Left renal pelvis (tissue), 4 donors: ENCODE results near the gene GEMIN4. TPM values are rescaled to one million over a fixed set of nuclear protein-coding genes. Genes with fewer than 3 reads are reported as not detected.
"Not testable (repeated sequence)": the region's sequence is repeated elsewhere in the genome, so short reads cannot be mapped to it uniquely, and the experiment has no call there.

Source experiments
- DNase-seq, 4 donors: peaks; one replicate each; pipeline ENCODE4 v3.0.0-alpha.2; 2013; ENCODE audit warnings: low read depth in 4 of 4, low spot score in 3 of 4
- polyA plus RNA-seq, 4 donors: library from polyadenylated mRNA; unstranded; fragments of 120-200 nt; gene quantifications; one replicate each; pipeline ENCODE4 v1.2.1, GENCODE V29; 2013; ENCODE audit not compliant: insufficient read length in 4 of 4

GEMIN4 gene
- 10 to 100 TPM; 21.2 to 23.6 (median 22.2) TPM for polyA plus RNA-seq

DNA sequence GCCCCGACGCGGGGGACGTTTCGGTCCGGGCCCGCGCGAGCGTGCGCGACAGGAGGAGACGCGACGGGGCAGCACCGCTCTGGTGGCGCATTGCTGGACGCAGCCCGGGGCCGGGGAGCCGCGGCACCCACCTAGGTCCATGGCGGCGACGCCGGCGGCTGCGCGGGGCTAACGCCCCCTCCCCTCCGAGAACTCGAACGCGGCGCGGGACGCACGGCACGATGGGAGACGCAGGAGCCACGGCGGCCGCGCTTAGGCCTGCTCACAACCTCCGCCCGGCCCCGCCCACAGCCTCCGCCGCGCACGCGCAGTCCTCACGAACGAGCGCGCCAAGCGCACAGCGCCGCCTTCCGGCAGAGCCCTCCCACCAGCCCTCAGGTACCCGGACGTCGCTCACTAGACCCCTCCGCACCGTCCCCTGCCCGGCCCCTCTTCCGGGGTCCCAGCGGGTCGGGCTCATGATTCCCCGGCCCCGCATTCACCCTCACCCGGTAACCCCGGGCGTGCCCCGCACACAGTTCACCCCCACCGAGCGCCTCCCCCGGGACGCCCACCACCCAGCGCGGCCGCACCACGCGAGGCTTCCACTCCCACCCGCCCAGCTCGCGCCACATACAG is at the start of gene GEMIN4:
GEMIN4 (minus strand) TSS at position 263 of the 618 bp plus-strand sequence; CDS start at position 141, 122 bp downstream.
- DNase-seq: peak; percentile 83 to 88 (median 86)

GRCh38 chr17:801660-802059 is 49.6 kb upstream of the GEMIN4 start:
- no peak for DNase-seq

DNA sequence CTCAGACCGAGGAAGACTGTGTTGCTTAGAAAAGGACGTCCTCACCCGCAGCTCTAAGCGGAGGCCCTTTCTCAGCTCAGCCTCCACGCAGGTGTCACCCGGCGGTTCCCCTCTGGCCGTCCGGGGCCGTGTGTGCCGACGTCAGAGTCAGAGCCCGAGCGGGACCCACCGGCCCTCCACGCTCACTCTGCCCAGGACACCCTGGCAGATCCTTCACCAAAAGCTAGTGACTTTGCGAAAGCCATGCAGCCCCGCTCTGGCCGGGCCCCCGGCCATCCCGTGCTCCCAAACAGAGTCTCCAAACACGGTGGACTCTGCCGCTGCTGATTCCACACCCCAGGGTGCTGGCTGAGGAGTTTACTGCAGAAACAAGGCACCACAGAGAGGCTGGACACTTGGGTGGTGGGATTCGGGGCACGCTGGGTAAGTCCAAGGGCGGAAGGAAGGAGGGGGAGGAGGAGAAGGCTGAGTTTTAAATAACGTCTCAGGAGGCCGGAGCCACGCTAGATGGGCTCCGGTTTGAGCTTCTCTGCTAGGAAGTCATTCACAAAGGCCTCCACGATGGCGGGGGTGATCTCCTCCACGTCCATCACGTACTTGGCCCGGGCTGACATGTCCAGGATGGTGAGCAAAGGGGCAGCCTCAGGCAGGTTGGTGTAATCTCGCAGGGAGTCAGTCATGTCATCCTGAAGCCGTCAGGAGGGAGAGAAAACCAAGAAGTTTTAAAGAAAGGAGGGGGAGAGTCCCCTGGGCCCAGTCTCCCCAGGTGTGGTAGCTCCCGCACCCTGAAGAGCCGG is 48.6 kb upstream of the GEMIN4 start:
- no peak for DNase-seq

GRCh38 chr17:799261-799660 is 47.2 kb upstream of the GEMIN4 start:
- DNase-seq: no peak

GRCh38 chr17:798246-798645 is 46.2 kb upstream of the GEMIN4 start:
- no peak for DNase-seq

DNA sequence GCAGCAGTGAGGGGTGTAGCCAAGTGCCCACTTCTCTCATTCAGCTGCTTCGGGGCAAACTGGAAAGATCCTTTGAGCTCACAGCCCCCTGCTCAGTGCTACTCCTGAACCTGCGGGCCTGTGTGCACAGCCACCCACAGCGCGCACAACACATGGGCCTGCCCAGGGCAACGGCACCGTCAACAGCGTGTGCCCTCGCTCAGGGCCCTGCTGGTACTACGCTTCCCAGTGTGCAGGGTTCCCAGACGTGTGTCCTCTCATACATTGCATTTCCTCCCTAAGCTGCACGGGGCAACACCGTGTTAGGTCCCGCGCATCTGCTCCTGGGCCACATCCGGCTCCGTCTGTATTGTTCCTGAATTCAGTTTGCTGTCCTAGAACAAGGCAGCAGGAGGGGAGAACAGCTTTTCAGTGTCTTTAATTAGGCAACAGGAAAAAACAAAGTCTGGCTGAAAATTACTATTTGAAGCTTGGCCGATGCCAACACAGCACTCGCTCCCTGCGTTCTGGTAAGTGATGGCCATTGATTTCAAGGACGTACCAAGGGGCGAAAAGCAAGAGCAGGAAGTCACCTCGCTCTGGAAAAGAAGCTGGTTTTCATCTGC is 45.3 kb upstream of the GEMIN4 start:
- no peak for DNase-seq

DNA sequence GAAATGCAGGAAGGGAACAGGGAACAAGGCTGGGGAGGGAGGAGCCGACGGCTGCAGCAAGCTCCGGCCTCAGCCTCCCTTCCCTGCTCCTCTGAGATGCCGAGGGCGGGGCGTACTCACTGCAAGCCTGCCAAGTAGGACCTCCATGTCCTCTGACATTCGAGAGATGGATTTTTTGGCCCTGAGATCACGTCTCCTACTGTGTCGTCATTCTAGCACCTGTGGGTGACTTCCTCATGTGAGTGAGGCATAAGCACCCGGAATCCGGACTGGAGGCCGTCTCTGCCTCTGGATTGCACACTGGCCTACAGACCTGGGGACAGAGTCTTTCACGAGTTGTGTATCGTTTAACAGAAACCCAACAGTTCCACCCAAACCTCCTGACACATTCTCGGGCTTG is 44.5 kb upstream of the GEMIN4 start:
- no peak for DNase-seq

- DNase-seq: no peak
Measured at GRCh38 chr17:795721-796120, 43.7 kb upstream of the GEMIN4 start.

GRCh38 chr17:795276-795675 is 43.2 kb upstream of the GEMIN4 start:
- no peak for DNase-seq

DNA sequence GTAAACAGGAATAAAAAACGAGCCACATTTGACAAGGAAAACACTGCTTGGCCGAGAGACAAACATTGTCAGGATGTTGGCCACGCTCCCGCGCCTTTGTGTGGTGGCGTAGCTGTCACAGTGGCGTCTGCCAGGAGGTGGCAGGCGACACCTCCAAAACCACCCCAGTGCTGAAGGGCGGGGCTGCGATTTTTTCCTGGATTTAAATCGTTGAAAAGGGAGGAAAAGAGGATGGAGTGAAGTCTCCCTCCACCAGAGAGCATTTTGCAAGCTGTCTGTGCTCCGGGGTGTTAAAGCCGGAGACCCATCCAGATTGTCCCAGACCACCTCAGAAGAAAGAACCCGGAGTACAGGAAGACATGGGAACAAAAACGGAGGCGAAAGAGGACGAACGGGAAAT is 42.8 kb upstream of the GEMIN4 start:
- peak in 3 of 4 donors; percentile 67 to 69 (median 68) for DNase-seq

DNA sequence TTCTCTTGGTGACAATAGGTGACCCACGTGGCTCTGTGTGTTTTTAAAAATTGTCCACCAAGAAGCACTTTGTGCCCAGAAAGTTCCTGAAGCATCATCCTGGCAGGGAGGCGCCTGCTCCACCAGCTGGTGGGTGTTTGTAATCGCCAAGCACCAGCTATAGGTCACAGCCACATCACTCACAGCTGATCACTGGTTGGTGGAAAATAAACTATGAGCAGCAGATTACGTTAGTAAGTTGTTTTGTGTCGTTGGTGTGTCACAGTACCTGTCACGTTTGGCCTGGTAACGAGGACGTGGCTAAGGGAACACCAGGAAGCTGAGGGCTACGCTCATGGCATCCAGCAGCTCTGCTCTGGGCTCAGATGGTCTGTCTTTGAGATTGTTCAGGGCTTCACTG is 40.2 kb upstream of the GEMIN4 start:
- no peak for DNase-seq

DNA sequence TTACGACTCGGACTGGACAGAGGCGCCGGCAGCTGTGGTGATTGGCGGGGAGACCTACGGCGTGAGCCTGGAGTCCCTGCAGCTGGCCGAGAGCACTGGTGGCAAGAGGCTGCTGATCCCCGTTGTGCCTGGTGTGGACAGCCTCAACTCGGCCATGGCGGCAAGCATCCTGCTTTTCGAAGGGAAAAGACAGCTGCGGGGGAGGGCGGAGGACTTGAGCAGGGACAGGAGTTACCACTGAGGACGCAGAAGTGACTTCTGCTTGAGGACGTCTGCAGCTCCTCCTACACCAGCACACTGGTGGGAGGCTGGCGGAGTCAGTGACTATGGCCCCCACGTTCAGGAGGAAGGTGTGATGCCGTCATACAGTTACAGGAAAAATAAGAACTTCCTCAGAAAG is 39.8 kb upstream of the GEMIN4 start:
- DNase-seq: no peak

DNA sequence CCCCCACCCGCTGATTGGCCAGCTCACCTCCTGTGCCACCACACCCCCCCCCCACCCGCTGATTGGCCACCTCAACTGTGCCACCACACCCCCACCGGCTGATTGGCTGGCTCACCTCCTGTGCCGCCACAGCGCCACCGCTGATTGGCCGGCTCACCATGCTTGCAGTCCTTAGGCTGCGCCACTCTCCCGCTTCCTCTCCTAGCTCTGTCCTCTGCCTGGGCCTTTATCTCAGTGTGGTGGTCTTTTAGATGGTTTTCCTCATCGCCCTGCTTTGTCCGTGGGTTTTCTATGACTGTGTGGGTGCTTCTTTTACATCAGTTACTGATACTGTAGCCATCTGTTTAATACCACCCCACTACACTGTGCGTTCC is 38.8 kb upstream of the GEMIN4 start:
- not testable (repeated sequence) for DNase-seq

DNA sequence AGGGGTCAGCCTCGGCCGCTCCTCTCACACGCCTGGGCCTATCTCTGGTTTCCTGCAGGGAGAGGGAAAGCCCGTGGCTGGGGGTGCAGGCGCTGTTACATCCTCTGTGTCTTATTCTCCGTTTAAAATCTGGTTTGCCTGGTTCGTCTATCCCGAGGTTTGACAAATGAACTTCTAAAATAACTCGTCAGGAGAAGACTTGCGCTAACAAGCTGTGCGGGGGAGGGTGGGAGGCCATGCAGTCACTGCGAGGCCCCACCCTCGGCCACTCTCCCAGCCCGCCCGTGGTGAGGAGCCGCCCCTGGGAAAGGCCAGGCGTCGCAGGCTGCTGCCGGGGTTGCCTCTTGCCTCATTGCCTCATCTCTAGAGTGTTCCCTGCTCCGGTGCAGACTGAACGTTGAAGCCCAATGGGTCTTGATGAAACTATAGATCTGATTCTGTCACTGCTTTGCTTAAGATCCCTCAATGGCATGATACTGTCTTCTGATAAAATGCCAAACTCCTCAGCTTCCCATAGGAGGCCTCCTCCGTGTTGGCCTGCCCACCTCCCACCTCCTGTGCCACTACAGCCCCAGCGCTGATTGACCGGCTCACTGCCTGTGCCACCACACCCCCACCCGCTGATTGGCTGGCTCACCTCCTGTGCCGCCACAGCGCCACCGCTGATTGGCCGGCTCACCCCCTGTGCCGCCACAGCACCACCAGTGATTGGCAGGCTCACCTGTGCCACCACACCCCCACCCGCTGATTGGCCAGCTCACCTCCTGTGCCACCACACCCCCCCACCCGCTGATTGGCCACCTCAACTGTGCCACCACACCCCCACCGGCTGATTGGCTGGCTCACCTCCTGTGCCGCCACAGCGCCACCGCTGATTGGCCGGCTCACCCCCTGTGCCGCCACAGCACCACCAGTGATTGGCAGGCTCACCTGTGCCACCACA is 38.1 kb upstream of the GEMIN4 start:
- peak in 1 of 4 donors; percentile 31 for DNase-seq

DNA sequence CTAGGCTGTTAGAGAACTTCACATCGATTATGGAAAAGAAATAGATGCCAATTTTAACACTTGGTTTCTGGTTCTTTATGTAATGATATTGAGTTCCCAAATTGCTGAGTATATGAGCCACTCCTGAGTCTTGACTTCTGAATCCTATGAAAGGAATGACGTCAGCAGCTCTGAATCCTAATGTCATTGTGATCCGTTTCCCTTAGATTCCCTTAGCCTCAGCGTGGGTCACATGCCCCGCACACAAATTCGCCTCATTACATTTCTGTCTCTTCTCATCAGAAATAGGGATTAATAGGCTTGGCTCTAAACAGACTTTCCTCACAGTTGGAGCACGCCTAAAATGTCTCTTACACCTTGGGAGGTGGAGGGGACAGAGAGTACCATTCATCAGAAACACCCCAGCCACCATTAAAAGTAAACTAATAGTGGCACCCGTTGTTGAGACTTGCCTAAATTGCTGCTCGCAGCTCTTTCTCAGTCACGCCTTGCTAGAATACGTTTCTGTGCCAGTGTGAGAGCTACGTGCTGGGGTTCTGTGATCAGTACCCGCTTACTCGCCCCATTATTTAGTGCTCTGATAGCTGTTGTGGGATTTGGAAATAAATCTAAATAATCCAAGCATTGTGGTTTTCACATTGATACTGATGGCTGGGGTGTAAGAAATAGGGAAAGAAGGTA is 37.2 kb upstream of the GEMIN4 start:
- no peak for DNase-seq

DNA sequence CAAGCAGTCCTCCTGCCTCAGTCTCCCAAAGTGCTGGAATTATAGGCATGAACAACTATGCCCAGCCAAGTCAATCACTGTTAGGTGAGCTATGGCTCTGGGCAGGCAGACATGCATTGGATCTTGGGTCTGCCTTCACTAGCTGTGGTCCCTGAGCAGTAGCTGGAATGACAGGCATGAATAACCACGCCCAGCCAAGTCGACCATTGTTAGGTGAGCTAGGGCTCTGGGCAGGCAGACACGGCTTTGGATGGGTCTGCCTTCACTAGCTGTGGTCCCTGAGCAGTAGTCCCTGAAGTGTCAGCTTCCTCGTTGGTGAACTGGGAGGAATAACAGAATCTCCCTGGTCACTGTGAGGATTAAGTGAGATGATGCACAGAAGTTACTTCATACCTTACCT is 36.5 kb upstream of the GEMIN4 start:
- no peak for DNase-seq

DNA sequence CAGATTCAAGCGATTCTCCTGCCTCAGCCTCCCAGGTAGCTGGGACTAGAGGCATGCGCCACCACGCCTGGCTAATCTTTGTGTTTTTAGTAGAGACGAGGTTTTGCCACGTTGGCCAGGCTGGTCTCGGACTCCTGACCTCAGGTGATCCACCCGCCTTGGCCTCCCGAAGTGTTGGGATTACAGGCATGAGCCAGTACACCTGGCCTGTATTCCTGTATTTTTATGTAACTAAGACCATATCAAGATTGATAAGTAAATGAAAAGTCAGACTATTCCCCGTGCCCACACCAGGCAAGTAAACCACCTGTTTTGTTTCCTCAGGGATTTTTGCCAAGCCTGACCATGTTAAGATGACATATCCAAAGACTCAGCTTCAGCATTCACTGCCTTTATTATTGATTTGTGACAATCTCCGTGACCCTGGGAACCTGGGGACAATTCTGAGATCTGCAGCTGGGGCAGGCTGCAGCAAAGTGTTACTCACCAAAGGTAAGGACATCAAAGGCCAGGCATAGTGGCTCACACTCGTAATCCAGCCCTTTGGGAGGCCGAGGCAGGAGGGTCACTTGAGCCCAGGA is 35.7 kb upstream of the GEMIN4 start:
- no peak for DNase-seq

DNA sequence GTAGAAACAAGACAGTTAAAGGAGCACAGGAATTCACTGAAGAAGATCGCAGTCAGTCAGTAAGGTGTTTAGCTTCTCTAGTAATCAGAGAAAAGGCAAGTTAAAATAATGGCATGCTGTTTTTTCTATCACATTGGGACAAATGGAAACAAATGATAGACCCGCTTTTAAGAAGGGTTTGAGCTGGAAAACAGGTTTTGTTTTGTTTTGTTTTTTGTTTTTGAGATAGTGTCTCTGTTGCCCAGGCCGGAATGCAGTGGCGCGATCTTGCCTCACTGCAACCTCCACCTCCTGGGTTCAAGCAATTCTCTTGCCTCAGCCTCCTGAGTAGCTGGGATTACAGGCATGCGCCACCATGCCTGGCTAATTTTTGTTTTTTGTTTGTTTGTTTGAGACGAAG is 33.8 kb upstream of the GEMIN4 start:
- DNase-seq: not testable (repeated sequence)

- DNase-seq: no peak
Measured at GRCh38 chr17:784143-784542, 32.1 kb upstream of the GEMIN4 start.
